Measurements from ENCODE around the gene PLXNA4. TPM values are rescaled to one million over a fixed set of nuclear protein-coding genes. Genes with fewer than 3 reads are reported as not detected.

PLXNA4 gene
- total RNA-seq, 1 experiment from 2014 or later, result 0.81 TPM

GRCh38 chr7:132397070-132397469 lies 179.2 kb downstream of the PLXNA4 start (continued):
- TF ChIP-seq USF2 (CRISPR knock-in tag; IDR thresholded peaks at IDR 0.05) (no peak), ZNF425 (CRISPR knock-in tag; conservative IDR thresholded peaks at IDR 0.05) (no peak), GTF2I (CRISPR knock-in tag; conservative IDR thresholded peaks at IDR 0.05) (no peak), NR2C2 (CRISPR knock-in tag; IDR thresholded peaks at IDR 0.05) (no peak), JUN (CRISPR knock-in tag; IDR thresholded peaks at IDR 0.05) (no peak), ZNF232 (CRISPR knock-in tag; IDR thresholded peaks at IDR 0.05) (no peak), E2F1 (CRISPR knock-in tag; IDR thresholded peaks at IDR 0.05) (no peak), CREM (CRISPR knock-in tag; IDR thresholded peaks at IDR 0.05) (no peak), FOXK1 (CRISPR knock-in tag; IDR thresholded peaks at IDR 0.05) (no peak), CBFB (CRISPR knock-in tag; IDR thresholded peaks at IDR 0.05; ENCODE audit: low read depth) (no peak)

- CTCF ChIA-PET, result interaction anchor here (0.8 to 2.9 kb wide), 4 partner anchors 16 to 192 kb away, joined by 3 to 21 read pairs (median 6); no protein-coding TSS in a partner anchor
- H3K4me1 Mint-ChIP-seq, result peaks cover 9% of the 10 kb centered on the region
- POLR2A ChIA-PET, result no interaction called here
- TF ChIP-seq GTF2I (CRISPR knock-in tag; conservative IDR thresholded peaks at IDR 0.05), result no peak
- TF ChIP-seq TEAD1 (CRISPR knock-in tag; IDR thresholded peaks at IDR 0.05), result no peak
- no peak for TF ChIP-seq ETV6 (CRISPR knock-in tag; IDR thresholded peaks at IDR 0.05)
- no peak for TF ChIP-seq SP1 (CRISPR knock-in tag; conservative IDR thresholded peaks at IDR 0.05)
- TF ChIP-seq ZNF232 (CRISPR knock-in tag; IDR thresholded peaks at IDR 0.05), result no peak
- TF ChIP-seq NR1H2 (CRISPR knock-in tag; IDR thresholded peaks at IDR 0.05), result no peak
- TF ChIP-seq IRF1 (CRISPR knock-in tag; IDR thresholded peaks at IDR 0.05), result no peak
- no peak for TF ChIP-seq AFF4 (CRISPR knock-in tag; IDR thresholded peaks at IDR 0.05; ENCODE audit: borderline replicate concordance)
- TF ChIP-seq E2F4 (CRISPR knock-in tag; IDR thresholded peaks at IDR 0.05; ENCODE audit: borderline replicate concordance, low read depth), result no peak
- TF ChIP-seq JAZF1 (CRISPR knock-in tag; IDR thresholded peaks at IDR 0.05), result no peak
- TF ChIP-seq ZNF317 (CRISPR knock-in tag; IDR thresholded peaks at IDR 0.05; ENCODE audit: borderline replicate concordance, low read depth), result no peak
- no peak for TF ChIP-seq USF2 (CRISPR knock-in tag; IDR thresholded peaks at IDR 0.05)
- TF ChIP-seq OVOL2 (CRISPR knock-in tag; IDR thresholded peaks at IDR 0.05; ENCODE audit: borderline replicate concordance), result no peak
- no peak for TF ChIP-seq SMAD3 (CRISPR knock-in tag; IDR thresholded peaks at IDR 0.05; ENCODE audit: borderline replicate concordance)
- no peak for TF ChIP-seq E2F1 (CRISPR knock-in tag; IDR thresholded peaks at IDR 0.05)
- no peak for TF ChIP-seq FOXP4 (CRISPR knock-in tag; IDR thresholded peaks at IDR 0.05)
Measured at GRCh38 chr7:132395361-132395760, 180.9 kb downstream of the PLXNA4 start.

More at GRCh38 chr7:132395361-132395760, 180.9 kb downstream of the PLXNA4 start:
- ATAC-seq (no peak), DNase-seq (ENCODE audit: low spot score) (no peak)
- no peaks in the 10 kb centered on the region for H3K36me3 Mint-ChIP-seq
- no peaks in the 10 kb centered on the region for H3K9me3 Mint-ChIP-seq
- H3K27ac Mint-ChIP-seq, result no peak overlapping the region
- no peaks in the 10 kb centered on the region for H3K27me3 Mint-ChIP-seq (ENCODE audit: low read depth)
- no peak overlapping the region for H3K4me3 Mint-ChIP-seq

Data from WTC11 (cell line).